ENCODE data around the gene IARS2.

DNA sequence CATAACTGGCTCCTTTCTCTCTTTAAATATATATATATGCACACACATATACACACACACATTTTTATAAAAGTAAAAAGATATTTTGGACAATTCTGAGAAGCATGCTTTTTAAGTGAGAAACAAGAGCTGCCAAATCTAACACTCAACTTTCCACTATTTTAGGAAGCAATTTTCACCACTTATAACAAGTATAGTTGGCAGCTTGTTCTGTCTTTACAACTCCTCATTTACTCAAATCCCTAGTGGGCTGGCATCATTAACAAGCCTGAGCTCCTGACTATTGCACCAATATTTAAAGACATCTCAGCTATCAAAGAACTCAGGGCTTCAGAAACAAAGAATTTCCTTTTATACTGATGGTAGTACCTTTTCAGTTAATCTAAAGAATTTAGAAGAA, 101.8 kb downstream of the IARS2 start:
- TF ChIP-seq, protein P1, sequence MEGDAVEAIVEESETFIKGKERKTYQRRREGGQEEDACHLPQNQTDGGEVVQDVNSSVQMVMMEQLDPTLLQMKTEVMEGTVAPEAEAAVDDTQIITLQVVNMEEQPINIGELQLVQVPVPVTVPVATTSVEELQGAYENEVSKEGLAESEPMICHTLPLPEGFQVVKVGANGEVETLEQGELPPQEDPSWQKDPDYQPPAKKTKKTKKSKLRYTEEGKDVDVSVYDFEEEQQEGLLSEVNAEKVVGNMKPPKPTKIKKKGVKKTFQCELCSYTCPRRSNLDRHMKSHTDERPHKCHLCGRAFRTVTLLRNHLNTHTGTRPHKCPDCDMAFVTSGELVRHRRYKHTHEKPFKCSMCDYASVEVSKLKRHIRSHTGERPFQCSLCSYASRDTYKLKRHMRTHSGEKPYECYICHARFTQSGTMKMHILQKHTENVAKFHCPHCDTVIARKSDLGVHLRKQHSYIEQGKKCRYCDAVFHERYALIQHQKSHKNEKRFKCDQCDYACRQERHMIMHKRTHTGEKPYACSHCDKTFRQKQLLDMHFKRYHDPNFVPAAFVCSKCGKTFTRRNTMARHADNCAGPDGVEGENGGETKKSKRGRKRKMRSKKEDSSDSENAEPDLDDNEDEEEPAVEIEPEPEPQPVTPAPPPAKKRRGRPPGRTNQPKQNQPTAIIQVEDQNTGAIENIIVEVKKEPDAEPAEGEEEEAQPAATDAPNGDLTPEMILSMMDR (IDR thresholded peaks at IDR 0.05), result no peak
- TF ChIP-seq POLR2A (IDR thresholded peaks at IDR 0.05) (no peak), EP300 (IDR thresholded peaks at IDR 0.05) (no peak)
